Activated T-cell treated with anti-CD3 and anti-CD28 coated beads, Interleukin-2, amount 50 U/mL, for 4 hours (primary cell): Measurements from ENCODE around the gene CAMSAP3. TPM values are rescaled to one million over a fixed set of nuclear protein-coding genes. Genes with fewer than 3 reads are reported as not detected.

ENCODE experiments used
- ATAC-seq, 2 donors: fragments of 200-7000 bp; cut with Tn5 transposase; one replicate each; pipeline ENCODE4 v1.10.0; 2021
- DNase-seq: peaks from one replicate; pipeline ENCODE4 v3.0.0-alpha.2; 2020
- H3K27me3 Mint-ChIP-seq: one replicate; pipeline ENCODE4 v1.8.0; 2021; ENCODE audit warnings: low read depth, mixed read lengths
- H3K36me3 Mint-ChIP-seq: one replicate; pipeline ENCODE4 v1.8.0; 2022; ENCODE audit warnings: mixed read lengths; ENCODE audit not compliant: insufficient read depth
- H3K4me1 Mint-ChIP-seq: one replicate; pipeline ENCODE4 v1.8.0; 2021; ENCODE audit warnings: low read depth, mixed read lengths
- H3K4me3 Mint-ChIP-seq: one replicate; pipeline ENCODE4 v1.8.0; 2021; ENCODE audit warnings: mild to moderate bottlenecking, moderate library complexity, mixed read lengths
- H3K9me3 Mint-ChIP-seq: one replicate; pipeline ENCODE4 v1.8.0; 2021; ENCODE audit warnings: mixed read lengths
- total RNA-seq, 3 donors: library from RNA; stranded (reverse); gene quantifications; one replicate each; pipeline ENCODE4 v1.2.1, GENCODE V29; 2021

CAMSAP3 gene
- under 1 TPM; 0.34 to 0.38 (median 0.38) TPM for total RNA-seq

GRCh38 chr19:7595466-7596133, at the start of gene CAMSAP3:
Gene CAMSAP3, plus strand, starts transcription at chr19:7595863. Its CDS starts 140 bp downstream, at chr19:7596003.
- ATAC-seq (peak; percentile 89 to 91), DNase-seq (peak; percentile 31)
- H3K9me3 Mint-ChIP-seq, result no peaks in the 10 kb centered on the region
- peaks cover 4% of the 10 kb centered on the region for H3K4me1 Mint-ChIP-seq
- peaks cover 49% of the 10 kb centered on the region for H3K27me3 Mint-ChIP-seq
- H3K4me3 Mint-ChIP-seq, result peak within 1 kb of the TSS; percentile 63
- H3K36me3 Mint-ChIP-seq, result no peaks in the 10 kb centered on the region

DNA sequence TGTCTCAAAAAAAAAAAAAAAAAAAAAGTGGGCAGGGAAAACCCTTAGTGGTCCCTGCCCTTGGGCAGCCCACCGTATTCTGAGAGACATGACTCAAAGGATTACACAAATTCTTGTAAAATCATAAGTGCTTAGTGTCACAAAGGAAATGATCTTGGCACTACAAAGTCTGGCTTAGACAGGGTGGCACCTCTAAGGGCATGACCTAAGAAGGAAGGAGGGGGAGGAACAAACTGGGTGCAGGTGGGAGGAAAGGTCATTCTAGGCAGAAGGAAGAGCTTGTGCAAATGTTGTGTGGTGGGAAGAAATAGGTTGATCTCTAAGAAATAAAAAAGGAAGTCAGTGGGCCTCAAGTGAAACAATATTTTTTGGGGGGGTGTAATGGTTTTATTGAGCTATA, 49.8 kb upstream of the CAMSAP3 start:
- peaks cover 9% of the 10 kb centered on the region for H3K4me1 Mint-ChIP-seq
- peaks cover 17% of the 10 kb centered on the region for H3K36me3 Mint-ChIP-seq
- no peak overlapping the region for H3K4me3 Mint-ChIP-seq
- no peaks in the 10 kb centered on the region for H3K9me3 Mint-ChIP-seq
- no peaks in the 10 kb centered on the region for H3K27me3 Mint-ChIP-seq
- DNase-seq, result no peak
- ATAC-seq, result peak in 1 of 2 donors; percentile 44

DNA sequence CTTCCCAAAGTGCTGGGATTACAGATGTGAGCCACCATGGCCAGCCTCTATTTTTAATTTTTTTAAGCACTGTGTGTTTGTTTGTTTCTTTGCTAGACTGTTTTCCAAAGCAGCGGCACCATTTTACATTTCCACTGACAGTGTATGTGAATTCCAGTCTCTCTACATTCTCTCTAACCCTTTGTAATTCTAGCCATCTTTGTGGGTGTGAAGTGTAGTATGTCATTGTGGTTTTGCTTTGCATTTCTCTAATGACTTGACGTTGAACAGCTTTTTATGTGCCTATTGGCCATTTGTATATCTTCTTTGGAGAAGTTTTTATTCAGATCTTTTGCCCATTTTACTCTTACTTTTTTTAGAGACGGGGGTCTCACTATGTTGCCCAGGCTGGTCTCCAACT, 48.5 kb upstream of the CAMSAP3 start:
- no peak overlapping the region for H3K4me3 Mint-ChIP-seq
- no peak for ATAC-seq

DNA sequence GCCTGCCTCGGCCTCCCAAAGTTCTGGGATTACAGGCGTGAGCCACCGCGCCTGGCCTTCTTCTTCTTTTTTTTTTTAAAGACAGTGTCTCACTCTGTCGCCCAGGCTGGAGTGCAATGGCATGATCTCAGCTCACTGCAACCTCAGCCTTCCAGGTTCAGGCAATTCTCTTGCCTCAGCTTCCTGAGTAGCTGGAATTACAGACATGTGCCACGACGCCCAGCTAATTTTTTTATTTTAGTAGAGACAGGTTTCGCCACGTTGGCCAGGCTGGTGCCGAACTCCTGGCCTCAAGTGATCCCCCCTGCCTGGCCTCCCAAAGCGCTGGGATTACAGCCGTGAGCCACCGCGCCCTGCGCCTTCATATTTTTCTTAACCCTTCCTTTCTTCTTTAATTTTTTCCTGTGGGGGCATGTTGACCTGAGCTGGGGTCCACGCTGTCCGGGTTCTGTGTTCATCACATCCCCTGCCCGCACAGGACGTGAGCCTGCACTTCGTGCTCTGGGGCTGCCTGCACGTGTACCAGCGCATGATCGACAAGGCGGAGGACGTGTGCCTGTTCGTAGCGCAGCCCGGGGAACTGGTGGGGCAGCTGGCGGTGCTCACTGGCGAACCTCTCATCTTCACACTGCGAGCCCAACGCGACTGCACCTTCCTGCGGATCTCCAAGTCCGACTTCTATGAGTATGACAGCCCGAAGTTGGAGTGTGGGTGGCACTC, 46.1 kb upstream of the CAMSAP3 start:
- DNase-seq (no peak), ATAC-seq (no peak)
- peaks cover 22% of the 10 kb centered on the region for H3K36me3 Mint-ChIP-seq
- H3K9me3 Mint-ChIP-seq, result no peaks in the 10 kb centered on the region
- no peak overlapping the region for H3K4me3 Mint-ChIP-seq
- H3K4me1 Mint-ChIP-seq, result peaks cover 3% of the 10 kb centered on the region
- no peaks in the 10 kb centered on the region for H3K27me3 Mint-ChIP-seq

More for the DNA sequence above, 48.5 kb upstream of the CAMSAP3 start:
- Mint-ChIP-seq H3K9me3 (no peaks in the 10 kb centered on the region), H3K4me1 (peaks cover 9% of the 10 kb centered on the region), H3K27me3 (no peaks in the 10 kb centered on the region), H3K36me3 (peaks cover 20% of the 10 kb centered on the region)
- DNase-seq, result no peak

DNA sequence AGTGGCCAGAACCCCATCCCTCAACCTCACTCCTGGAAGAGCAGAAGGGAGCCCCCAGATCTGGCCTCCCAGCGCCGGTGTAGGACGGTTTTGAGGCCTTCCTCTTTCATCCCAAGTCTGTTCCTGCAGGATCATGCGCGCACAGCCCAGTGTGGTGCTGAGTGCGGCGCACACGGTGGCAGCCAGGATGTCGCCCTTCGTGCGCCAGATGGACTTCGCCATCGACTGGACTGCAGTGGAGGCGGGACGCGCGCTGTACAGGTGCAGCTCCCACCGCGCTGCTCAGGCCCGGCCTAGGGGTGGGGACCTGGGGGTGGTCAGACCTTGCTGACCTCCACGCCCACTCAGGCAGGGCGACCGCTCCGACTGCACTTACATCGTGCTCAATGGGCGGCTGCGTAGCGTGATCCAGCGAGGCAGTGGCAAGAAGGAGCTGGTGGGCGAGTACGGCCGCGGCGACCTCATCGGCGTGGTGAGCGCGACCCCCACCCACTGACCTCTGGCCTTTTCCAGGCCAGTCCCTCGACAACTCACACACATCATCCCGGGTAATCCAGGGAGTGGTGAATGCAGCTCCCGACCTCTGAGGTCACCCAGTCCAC, 45.4 kb upstream of the CAMSAP3 start:
- ATAC-seq, result no peak
- DNase-seq, result no peak
- H3K36me3 Mint-ChIP-seq, result peaks cover 22% of the 10 kb centered on the region
- peaks cover 3% of the 10 kb centered on the region for H3K4me1 Mint-ChIP-seq
- no peaks in the 10 kb centered on the region for H3K27me3 Mint-ChIP-seq
- H3K9me3 Mint-ChIP-seq, result no peaks in the 10 kb centered on the region
- no peak overlapping the region for H3K4me3 Mint-ChIP-seq

GRCh38 chr19:7550987-7551761, 44.5 kb upstream of the CAMSAP3 start:
- peaks cover 20% of the 10 kb centered on the region for H3K36me3 Mint-ChIP-seq
- DNase-seq, result no peak
- H3K27me3 Mint-ChIP-seq, result no peaks in the 10 kb centered on the region
- no peaks in the 10 kb centered on the region for H3K9me3 Mint-ChIP-seq
- peak; percentile 77 to 80 for ATAC-seq
- H3K4me3 Mint-ChIP-seq, result no peak overlapping the region
- H3K4me1 Mint-ChIP-seq, result no peaks in the 10 kb centered on the region

GRCh38 chr19:7552781-7553180, 42.9 kb upstream of the CAMSAP3 start:
- no peaks in the 10 kb centered on the region for H3K27me3 Mint-ChIP-seq
- no peaks in the 10 kb centered on the region for H3K4me1 Mint-ChIP-seq
- DNase-seq (no peak), ATAC-seq (no peak)
- H3K9me3 Mint-ChIP-seq, result no peaks in the 10 kb centered on the region
- H3K36me3 Mint-ChIP-seq, result peaks cover 24% of the 10 kb centered on the region
- no peak overlapping the region for H3K4me3 Mint-ChIP-seq

GRCh38 chr19:7554565-7554964, 41.1 kb upstream of the CAMSAP3 start:
- DNase-seq (no peak), ATAC-seq (no peak)
- no peaks in the 10 kb centered on the region for H3K27me3 Mint-ChIP-seq
- peaks cover 35% of the 10 kb centered on the region for H3K36me3 Mint-ChIP-seq
- H3K4me1 Mint-ChIP-seq, result no peaks in the 10 kb centered on the region
- no peaks in the 10 kb centered on the region for H3K9me3 Mint-ChIP-seq
- H3K4me3 Mint-ChIP-seq, result no peak overlapping the region

GRCh38 chr19:7554990-7555864, 40.4 kb upstream of the CAMSAP3 start:
- H3K36me3 Mint-ChIP-seq, result peaks cover 31% of the 10 kb centered on the region
- H3K9me3 Mint-ChIP-seq, result no peaks in the 10 kb centered on the region
- ATAC-seq (peak; percentile 29 to 35), DNase-seq (no peak)
- H3K27me3 Mint-ChIP-seq, result no peaks in the 10 kb centered on the region
- H3K4me1 Mint-ChIP-seq, result no peaks in the 10 kb centered on the region
- no peak overlapping the region for H3K4me3 Mint-ChIP-seq

DNA sequence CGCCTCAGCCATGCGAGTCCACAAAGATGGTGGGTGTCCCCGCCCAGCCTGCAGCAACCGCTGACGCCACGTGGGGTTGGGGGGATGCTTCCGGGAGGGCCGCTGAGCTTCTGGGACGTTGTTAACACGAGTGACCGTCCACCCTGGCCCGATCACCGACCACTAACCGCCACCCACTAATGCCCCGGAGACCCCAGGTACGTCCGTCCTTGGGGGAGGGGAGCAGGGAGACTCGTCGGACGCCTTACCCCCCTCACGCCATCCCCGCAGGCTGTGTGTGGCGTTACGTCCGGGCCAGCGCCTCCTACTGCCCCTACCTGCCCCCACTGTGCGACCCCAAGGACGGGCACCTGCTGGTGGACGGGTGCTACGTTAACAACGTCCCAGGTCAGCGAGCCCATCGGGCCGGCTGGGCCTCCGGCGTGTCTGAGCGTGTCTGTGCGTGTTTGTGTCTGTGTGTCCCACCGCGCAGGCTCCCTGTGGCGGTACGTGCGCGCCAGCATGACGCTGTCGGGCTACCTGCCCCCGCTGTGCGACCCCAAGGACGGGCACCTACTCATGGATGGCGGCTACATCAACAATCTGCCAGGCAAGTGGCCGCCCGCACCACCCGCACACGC, 38.9 kb upstream of the CAMSAP3 start:
- no peak overlapping the region for H3K4me3 Mint-ChIP-seq
- H3K27me3 Mint-ChIP-seq, result no peaks in the 10 kb centered on the region
- H3K36me3 Mint-ChIP-seq, result peaks cover 25% of the 10 kb centered on the region
- no peaks in the 10 kb centered on the region for H3K9me3 Mint-ChIP-seq
- ATAC-seq, result no peak
- H3K4me1 Mint-ChIP-seq, result no peaks in the 10 kb centered on the region
- DNase-seq, result no peak

DNA sequence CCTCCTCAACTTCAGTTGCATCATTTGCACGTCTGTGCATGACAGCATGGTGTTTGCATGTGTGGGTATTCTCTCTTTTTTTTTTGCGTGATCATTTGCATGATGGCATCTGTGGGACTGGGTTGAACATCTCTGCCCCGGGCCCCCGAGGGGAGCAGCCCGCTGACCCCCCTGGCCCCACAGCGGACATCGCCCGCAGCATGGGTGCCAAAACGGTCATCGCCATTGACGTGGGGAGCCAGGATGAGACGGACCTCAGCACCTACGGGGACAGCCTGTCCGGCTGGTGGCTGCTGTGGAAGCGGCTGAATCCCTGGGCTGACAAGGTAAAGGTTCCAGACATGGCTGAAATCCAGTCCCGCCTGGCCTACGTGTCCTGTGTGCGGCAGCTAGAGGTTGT, 37.0 kb upstream of the CAMSAP3 start:
- Mint-ChIP-seq H3K4me1 (no peaks in the 10 kb centered on the region), H3K9me3 (no peaks in the 10 kb centered on the region), H3K4me3 (no peak overlapping the region), H3K27me3 (no peaks in the 10 kb centered on the region), H3K36me3 (peaks cover 22% of the 10 kb centered on the region)
- no peak for DNase-seq
- no peak for ATAC-seq

DNA sequence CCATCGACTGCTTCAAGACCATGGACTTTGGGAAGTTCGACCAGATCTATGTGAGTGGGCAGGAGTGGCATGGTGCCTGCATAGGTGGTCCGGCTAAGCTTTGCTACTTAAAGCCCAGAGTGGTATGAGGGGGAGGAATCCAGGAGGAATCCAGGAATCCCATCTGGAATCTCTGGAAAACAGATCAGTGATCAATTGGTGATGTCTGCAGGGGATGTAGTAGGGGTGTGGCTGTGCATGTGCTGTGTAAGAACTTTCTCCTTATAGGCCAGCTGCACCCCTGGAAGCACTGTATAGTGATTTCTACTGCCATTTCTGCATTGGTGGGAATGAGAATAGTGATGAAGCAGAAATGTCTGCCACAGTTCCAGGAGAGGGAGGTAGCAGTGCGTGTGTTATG, 36.6 kb upstream of the CAMSAP3 start:
- Mint-ChIP-seq H3K27me3 (no peaks in the 10 kb centered on the region), H3K36me3 (peaks cover 22% of the 10 kb centered on the region), H3K4me1 (no peaks in the 10 kb centered on the region), H3K9me3 (no peaks in the 10 kb centered on the region), H3K4me3 (no peak overlapping the region)
- ATAC-seq, result no peak
- no peak for DNase-seq

DNA sequence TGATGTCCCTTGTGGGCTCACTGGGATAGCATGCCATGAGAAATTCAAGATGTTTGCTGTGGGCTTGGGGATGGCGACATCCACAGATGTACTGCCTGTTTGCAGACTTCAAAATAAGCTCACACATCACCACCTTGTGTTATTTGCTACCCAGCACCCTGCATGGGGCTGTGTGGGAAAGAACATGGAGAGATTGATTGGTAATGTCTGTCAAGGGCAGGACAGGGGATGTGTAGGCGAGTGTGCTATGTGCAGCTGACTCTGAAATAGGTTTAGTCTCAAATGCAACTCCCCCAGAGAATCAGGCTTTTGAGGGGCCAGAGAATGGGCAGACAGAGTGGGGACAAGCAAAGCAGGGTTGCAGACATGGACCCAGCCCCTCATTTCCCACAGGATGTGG, 35.4 kb upstream of the CAMSAP3 start:
- Mint-ChIP-seq H3K9me3 (no peaks in the 10 kb centered on the region), H3K36me3 (peaks cover 20% of the 10 kb centered on the region), H3K4me3 (no peak overlapping the region), H3K4me1 (no peaks in the 10 kb centered on the region), H3K27me3 (no peaks in the 10 kb centered on the region)
- no peak for DNase-seq
- ATAC-seq, result no peak
